SK-N-SH (cell line): ENCODE results near the gene C1QTNF5. TPM values are rescaled to one million over a fixed set of nuclear protein-coding genes. Genes with fewer than 3 reads are reported as not detected.
A peak's percentile ranks its signal among the peaks of the same experiment; 100 is the strongest.

Source experiments
- CTCF ChIA-PET: fragments of 300-600, 350-600 bp; formaldehyde crosslinking; extraction: SDS; loops from one replicate; lab custom pipeline; 2021; lab: Yijun Ruan, JAX
- POLR2A ChIA-PET: fragments of 350-600 bp; sonication (Branson Sonifier 250); formaldehyde crosslinking; extraction: SDS; loops from one replicate; lab custom pipeline; 2020; ENCODE audit warnings: antibody characterized with exemption, inconsistent platforms; lab: Yijun Ruan, JAX
- DNase-seq: peaks from one replicate; pipeline ENCODE4 v3.0.0; 2012
- H2AFZ ChIP-seq: fragments of 200-600 bp; sonication (generic); 2 replicates; pipeline ENCODE4 v1.8.1; 2016; ENCODE audit warnings: antibody characterized with exemption, mild to moderate bottlenecking, low read depth
- H3F3A ChIP-seq: fragments of 200-600 bp; sonication (generic); replicated peaks from 2 replicates; pipeline ENCODE3; 2016; ENCODE audit warnings: antibody characterized with exemption, mild to moderate bottlenecking; ENCODE audit not compliant: insufficient read depth
- H3K27ac ChIP-seq, 2 experiments: fragments of 200-500 bp in 1 of 2; fragments of 200-600 bp in 1 of 2; sonication (Bioruptor generic) in 1 of 2; sonication (generic), shearing (Covaris generic) in 1 of 2; 2 replicates each; pipeline versions ENCODE4 v1.5.1 to v1.6.1; 2014 to 2016; ENCODE audit warnings: low read depth in 2 of 2, inconsistent platforms in 1 of 2, low read length in 1 of 2, mild to moderate bottlenecking in 1 of 2, mixed read lengths in 1 of 2
- H3K27me3 ChIP-seq: fragments of 200-600 bp; sonication (generic), shearing (Covaris generic); 2 replicates; pipeline ENCODE4 v1.6.1; 2016; ENCODE audit warnings: mixed run types; ENCODE audit not compliant: insufficient read depth
- H3K36me3 ChIP-seq, 2 experiments: fragments of 200-500 bp in 1 of 2; fragments of 200-600 bp in 1 of 2; sonication (Bioruptor generic) in 1 of 2; sonication (generic) in 1 of 2; replicated peaks in 1 of 2; 2 replicates each; pipeline versions ENCODE3 to v1.5.1; 2014 to 2016; ENCODE audit warnings: low read length in 1 of 2, mild to moderate bottlenecking in 1 of 2; ENCODE audit not compliant: insufficient read depth in 2 of 2, control insufficient read depth in 1 of 2
- H3K4me1 ChIP-seq, 2 experiments: fragments of 200-500 bp in 1 of 2; fragments of 200-600 bp in 1 of 2; sonication (Bioruptor generic) in 1 of 2; sonication (generic), shearing (Covaris generic) in 1 of 2; 2 replicates each; pipeline versions ENCODE4 v1.5.1 to v1.6.1; 2014 to 2016; ENCODE audit warnings: low read depth in 1 of 2, low read length in 1 of 2, mixed run types in 1 of 2; ENCODE audit not compliant: insufficient read depth in 2 of 2, control insufficient read depth in 1 of 2
- H3K4me2 ChIP-seq: fragments of 200-600 bp; sonication (generic), shearing (Covaris generic); 2 replicates; pipeline ENCODE4 v1.6.1; 2017; ENCODE audit warnings: mixed run types
- H3K4me3 ChIP-seq, 2 experiments: fragments of 200-500 bp in 1 of 2; fragments of 200-600 bp in 1 of 2; sonication (Bioruptor generic) in 1 of 2; sonication (generic), shearing (Covaris generic) in 1 of 2; 2 replicates each; pipeline versions ENCODE4 v1.5.1 to v1.8.1; 2014 to 2016; ENCODE audit warnings: low read depth in 2 of 2, inconsistent platforms in 1 of 2, low read length in 1 of 2, mild to moderate bottlenecking in 1 of 2, mixed read lengths in 1 of 2, moderate library complexity in 1 of 2
- H3K79me2 ChIP-seq: fragments of 200-600 bp; sonication (generic); 2 replicates; pipeline ENCODE4 v1.8.1; 2017; ENCODE audit warnings: mild to moderate bottlenecking; ENCODE audit not compliant: insufficient read depth
- H3K9ac ChIP-seq: fragments of 200-600 bp; sonication (generic); 2 replicates; pipeline ENCODE4 v1.6.1; 2017; ENCODE audit warnings: mixed run types
- H3K9me2 ChIP-seq: fragments of 200-600 bp; sonication (generic); 2 replicates; pipeline ENCODE4 v1.6.1; 2017; ENCODE audit warnings: mixed run types
- H3K9me3 ChIP-seq: fragments of 200-600 bp; sonication (generic); 2 replicates; pipeline ENCODE4 v1.6.1; 2017; ENCODE audit warnings: mixed run types, mild to moderate bottlenecking, moderate library complexity
- H4K20me1 ChIP-seq: fragments of 200-600 bp; sonication (generic); 2 replicates; pipeline ENCODE4 v1.6.1; 2017; ENCODE audit warnings: mild to moderate bottlenecking, mixed run types; ENCODE audit not compliant: insufficient read depth
- EZH2phosphoT487 ChIP-seq: fragments of 200-600 bp; sonication (generic); IDR thresholded peaks from 2 replicates; pipeline ENCODE4 v1.6.1; 2017; ENCODE audit warnings: low read depth, mixed run types, mild to moderate bottlenecking, antibody characterized with exemption, moderate library complexity, borderline replicate concordance
- FOSL2 ChIP-seq: IDR thresholded peaks from 2 replicates; pipeline ENCODE4 v1.4.0; 2012; ENCODE audit warnings: low read depth, mild to moderate bottlenecking, moderate library complexity, borderline replicate concordance
- FOXJ3 ChIP-seq: sonication (generic); formaldehyde crosslinking; IDR thresholded peaks from 2 replicates; pipeline ENCODE4 v1.5.1; 2020; ENCODE audit warnings: mild to moderate bottlenecking, missing genetic modification reagents
- MEF2A ChIP-seq: IDR thresholded peaks from 2 replicates; pipeline ENCODE4 v1.4.0; 2012; ENCODE audit warnings: low read depth, borderline replicate concordance
- MXI1 ChIP-seq: IDR thresholded peaks from 2 replicates; pipeline ENCODE4 v1.6.1; 2012; ENCODE audit warnings: mild to moderate bottlenecking, low read depth, low read length, improper control_type of control experiment
- TCF12 ChIP-seq: IDR thresholded peaks from 2 replicates; pipeline ENCODE4 v1.4.0; 2012
- YY1 ChIP-seq: IDR thresholded peaks from 2 replicates; pipeline ENCODE4 v1.4.0; 2012; ENCODE audit warnings: low read depth, mild to moderate bottlenecking
- WGBS: methylation state at CpG from one replicate; pipeline ENCODE4 v1.1.6; 2017; ENCODE audit warnings: low lambda C conversion rate; 5-methylcytosine and 5-hydroxymethylcytosine counted together
- polyA plus RNA-seq, 3 experiments: library from polyadenylated mRNA; depleted of rRNA; stranded (reverse); fragments of >200 nt; gene quantifications; 2 replicates each; pipeline ENCODE4 v1.2.3, GENCODE V29; 2012
- TF ChIP-seq, protein P1 (sequence below): IDR thresholded peaks from 2 replicates; pipeline ENCODE4 v1.4.0; 2012; ENCODE audit warnings: low read depth, borderline replicate concordance
- TF ChIP-seq, protein P2 (sequence below): IDR thresholded peaks from 2 replicates; pipeline ENCODE4 v1.6.1; 2012; ENCODE audit warnings: mild to moderate bottlenecking, low read depth, low read length, moderate library complexity
- TF ChIP-seq, protein P3 (sequence below): fragments of 150-350 bp; IDR thresholded peaks from 2 replicates; pipeline ENCODE4 v1.6.1; 2017; ENCODE audit warnings: antibody characterized with exemption, low read length, low read depth, borderline replicate concordance

Gene C1QTNF5
- polyA plus RNA-seq, 1 of the 3 experiments (the other 2 are of a cell fraction) = 0.71 TPM

DNA sequence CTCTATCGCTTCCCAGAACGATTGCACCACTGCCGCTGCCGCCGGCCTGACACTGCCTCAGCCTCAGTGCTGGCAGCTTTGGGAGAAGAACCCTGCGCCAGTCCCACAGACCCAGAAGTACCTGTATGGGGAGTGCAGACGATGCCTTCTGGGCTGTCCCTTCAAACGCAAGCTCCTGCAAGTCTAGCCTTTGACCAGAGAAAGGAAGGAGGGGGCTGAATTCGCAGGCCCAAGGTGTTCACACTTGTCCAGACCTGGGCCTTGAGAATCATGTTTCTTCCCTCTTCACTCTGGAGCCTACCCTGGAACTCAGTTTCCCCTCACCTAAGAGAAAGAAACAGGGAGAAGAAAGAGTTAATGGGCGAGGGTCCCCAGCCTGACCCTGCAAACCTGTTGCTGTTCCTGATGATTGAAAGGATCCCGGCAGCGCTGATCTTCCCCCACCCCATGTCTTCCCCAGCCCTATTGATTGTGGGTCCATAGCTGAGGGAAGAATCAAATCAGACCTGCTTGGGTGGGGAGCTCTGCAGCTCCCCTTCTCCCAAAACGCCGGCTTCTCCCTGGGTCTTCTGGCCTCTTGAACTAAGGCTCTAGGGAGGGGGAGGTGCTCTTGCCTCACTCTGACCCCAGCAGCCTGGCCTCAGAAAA lies 23.0 kb downstream of the C1QTNF5 start:
- H2AFZ ChIP-seq = no peak overlapping the region
- peaks cover 11% of the 10 kb centered on the region for H3F3A ChIP-seq
- H4K20me1 ChIP-seq = no peaks in the 10 kb centered on the region
- no peaks in the 10 kb centered on the region for H3K36me3 ChIP-seq
- TF ChIP-seq YY1 = no peak
- TF ChIP-seq, protein P1, sequence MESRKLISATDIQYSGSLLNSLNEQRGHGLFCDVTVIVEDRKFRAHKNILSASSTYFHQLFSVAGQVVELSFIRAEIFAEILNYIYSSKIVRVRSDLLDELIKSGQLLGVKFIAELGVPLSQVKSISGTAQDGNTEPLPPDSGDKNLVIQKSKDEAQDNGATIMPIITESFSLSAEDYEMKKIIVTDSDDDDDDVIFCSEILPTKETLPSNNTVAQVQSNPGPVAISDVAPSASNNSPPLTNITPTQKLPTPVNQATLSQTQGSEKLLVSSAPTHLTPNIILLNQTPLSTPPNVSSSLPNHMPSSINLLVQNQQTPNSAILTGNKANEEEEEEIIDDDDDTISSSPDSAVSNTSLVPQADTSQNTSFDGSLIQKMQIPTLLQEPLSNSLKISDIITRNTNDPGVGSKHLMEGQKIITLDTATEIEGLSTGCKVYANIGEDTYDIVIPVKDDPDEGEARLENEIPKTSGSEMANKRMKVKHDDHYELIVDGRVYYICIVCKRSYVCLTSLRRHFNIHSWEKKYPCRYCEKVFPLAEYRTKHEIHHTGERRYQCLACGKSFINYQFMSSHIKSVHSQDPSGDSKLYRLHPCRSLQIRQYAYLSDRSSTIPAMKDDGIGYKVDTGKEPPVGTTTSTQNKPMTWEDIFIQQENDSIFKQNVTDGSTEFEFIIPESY = no peak
- TF ChIP-seq MXI1 = no peak
- no peak for TF ChIP-seq FOXJ3 (CRISPR knock-in tag)
- TF ChIP-seq, protein P2, sequence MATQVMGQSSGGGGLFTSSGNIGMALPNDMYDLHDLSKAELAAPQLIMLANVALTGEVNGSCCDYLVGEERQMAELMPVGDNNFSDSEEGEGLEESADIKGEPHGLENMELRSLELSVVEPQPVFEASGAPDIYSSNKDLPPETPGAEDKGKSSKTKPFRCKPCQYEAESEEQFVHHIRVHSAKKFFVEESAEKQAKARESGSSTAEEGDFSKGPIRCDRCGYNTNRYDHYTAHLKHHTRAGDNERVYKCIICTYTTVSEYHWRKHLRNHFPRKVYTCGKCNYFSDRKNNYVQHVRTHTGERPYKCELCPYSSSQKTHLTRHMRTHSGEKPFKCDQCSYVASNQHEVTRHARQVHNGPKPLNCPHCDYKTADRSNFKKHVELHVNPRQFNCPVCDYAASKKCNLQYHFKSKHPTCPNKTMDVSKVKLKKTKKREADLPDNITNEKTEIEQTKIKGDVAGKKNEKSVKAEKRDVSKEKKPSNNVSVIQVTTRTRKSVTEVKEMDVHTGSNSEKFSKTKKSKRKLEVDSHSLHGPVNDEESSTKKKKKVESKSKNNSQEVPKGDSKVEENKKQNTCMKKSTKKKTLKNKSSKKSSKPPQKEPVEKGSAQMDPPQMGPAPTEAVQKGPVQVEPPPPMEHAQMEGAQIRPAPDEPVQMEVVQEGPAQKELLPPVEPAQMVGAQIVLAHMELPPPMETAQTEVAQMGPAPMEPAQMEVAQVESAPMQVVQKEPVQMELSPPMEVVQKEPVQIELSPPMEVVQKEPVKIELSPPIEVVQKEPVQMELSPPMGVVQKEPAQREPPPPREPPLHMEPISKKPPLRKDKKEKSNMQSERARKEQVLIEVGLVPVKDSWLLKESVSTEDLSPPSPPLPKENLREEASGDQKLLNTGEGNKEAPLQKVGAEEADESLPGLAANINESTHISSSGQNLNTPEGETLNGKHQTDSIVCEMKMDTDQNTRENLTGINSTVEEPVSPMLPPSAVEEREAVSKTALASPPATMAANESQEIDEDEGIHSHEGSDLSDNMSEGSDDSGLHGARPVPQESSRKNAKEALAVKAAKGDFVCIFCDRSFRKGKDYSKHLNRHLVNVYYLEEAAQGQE = no peak
- TF ChIP-seq TCF12 = no peak
- TF ChIP-seq EZH2phosphoT487 = no peak
- TF ChIP-seq, protein P3, sequence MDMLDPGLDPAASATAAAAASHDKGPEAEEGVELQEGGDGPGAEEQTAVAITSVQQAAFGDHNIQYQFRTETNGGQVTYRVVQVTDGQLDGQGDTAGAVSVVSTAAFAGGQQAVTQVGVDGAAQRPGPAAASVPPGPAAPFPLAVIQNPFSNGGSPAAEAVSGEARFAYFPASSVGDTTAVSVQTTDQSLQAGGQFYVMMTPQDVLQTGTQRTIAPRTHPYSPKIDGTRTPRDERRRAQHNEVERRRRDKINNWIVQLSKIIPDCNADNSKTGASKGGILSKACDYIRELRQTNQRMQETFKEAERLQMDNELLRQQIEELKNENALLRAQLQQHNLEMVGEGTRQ = no peak
- TF ChIP-seq MEF2A = no peak
- no peak for TF ChIP-seq FOSL2
- CTCF ChIA-PET = interaction anchor here (0.6 to 4.8 kb wide), 11 partner anchors 11 to 173 kb away, joined by 3 to 18 read pairs (median 7); partner anchors contain the start of gene CBL
- H3K27me3 ChIP-seq = no peaks in the 10 kb centered on the region
- no peak overlapping the region for H3K27ac ChIP-seq
- POLR2A ChIA-PET = interaction anchor here (1.1 kb wide), 1 partner anchor 210 kb away, joined by 3 read pairs; no protein-coding TSS in a partner anchor
- H3K9me3 ChIP-seq = no peaks in the 10 kb centered on the region
- H3K9ac ChIP-seq = no peak overlapping the region
- H3K4me3 ChIP-seq = peak overlapping the region in 1 of 2 experiments; percentile 55; a peak in 1 of 4 replicates
- H3K4me1 ChIP-seq = peaks cover 12 to 31% of the 10 kb centered on the region in 2 experiments; a peak in 2 of 4 replicates
- peak overlapping the region; percentile 24; the same call in 1 of the 2 replicates for H3K4me2 ChIP-seq
- no peaks in the 10 kb centered on the region for H3K9me2 ChIP-seq
- 93% methylated on average over 9 of the region's 14 CpGs for WGBS
- no peaks in the 10 kb centered on the region for H3K79me2 ChIP-seq
- peak; percentile 16 for DNase-seq
